GM12872 (cell line): ENCODE measurements around the gene MAOA.

ENCODE experiments used
- CTCF ChIP-seq: IDR thresholded peaks from 3 replicates; pipeline ENCODE4 v1.5.1; 2011; ENCODE audit warnings: low read depth, mild to moderate bottlenecking, low read length, moderate library complexity; ENCODE audit not compliant: insufficient read depth

Gene MAOA

GRCh38 chrX:43734444-43734843, 78.3 kb downstream of the MAOA start:
- no peak for TF ChIP-seq CTCF

GRCh38 chrX:43735534-43735933, 79.4 kb downstream of the MAOA start:
- TF ChIP-seq CTCF: no peak

DNA sequence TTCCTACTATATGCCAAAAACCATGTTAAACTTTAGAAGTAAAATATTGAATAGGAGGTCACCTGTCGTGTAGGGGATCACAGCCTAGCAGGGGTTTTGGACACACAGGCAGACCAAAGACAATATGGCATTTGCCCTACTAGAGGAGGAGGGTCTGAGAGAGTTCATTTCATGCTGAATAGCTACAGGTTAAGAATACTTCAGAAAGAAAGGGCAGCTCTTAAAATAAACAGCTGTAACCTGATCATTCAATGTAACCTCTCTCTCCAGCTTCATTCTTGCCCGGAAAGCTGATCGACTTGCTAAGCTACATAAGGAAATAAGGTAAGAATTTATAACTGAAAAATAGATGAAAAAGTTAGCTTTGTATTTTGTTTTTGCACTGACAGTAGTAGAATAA, 79.9 kb downstream of the MAOA start:
- TF ChIP-seq CTCF: no peak

DNA sequence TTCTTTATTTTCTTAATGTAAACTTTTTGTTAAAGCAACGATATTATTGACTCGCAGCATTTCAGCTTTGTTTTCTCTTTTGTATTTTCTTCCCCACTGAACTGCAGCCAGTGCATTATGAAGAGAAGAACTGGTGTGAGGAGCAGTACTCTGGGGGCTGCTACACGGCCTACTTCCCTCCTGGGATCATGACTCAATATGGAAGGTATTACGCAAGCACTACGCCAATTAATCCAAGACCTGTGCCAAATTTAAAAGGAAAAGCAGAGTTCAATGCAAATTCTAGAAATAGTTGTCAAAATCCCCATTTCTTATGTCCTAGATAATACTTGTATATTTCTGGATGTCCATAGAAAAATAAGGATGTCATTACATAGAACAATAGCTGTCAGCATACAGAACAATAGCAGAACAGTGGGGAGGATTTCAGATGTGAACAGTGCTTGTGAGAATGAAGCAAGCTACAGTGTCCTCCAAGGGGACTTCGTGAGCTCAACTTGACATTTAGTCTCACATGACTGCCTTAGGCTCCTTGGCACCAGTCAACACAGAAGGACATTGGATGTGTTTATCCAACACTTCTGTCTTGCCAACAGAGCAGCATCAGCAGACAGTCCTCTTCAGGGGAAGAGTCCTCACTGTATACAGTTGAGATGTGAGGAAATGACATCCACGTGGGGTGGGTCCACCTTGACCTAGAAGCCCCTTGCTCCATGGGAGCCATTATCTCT, 85.9 kb downstream of the MAOA start:
- no peak for TF ChIP-seq CTCF

DNA sequence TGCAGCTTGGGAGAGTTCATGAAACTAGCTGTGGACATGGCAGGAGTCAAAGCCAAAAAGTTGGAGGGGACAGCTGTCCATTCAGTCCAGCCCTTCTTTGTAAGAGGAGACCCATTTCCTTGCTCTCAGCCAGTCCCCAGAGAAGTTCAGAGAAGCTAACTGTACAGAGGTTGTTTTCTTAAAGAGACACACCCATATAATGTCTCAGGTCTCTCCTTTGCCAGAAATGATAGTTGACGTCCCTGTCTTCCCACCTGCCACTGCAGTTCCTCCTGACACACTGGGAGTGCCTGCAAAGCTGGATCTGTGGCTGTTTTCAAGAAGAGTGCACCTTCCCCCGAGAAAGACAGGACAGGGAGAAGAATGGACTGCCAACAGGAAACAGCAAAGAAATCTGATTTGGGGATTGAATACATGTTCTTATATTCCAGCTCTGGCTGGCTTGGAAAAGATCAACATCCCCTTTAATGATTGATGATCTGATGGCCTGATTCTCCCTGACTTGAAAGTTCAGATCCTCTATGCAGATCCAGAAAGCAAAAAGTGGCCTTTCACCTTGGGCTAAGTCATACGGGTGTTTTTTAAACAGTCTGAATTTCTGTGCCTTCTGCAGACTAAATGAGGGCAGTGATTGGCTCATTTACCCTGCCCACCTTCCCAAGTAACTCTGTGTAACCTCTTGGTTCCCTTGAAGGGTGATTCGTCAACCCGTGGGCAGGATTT, 87.2 kb downstream of the MAOA start:
- no peak for TF ChIP-seq CTCF

DNA sequence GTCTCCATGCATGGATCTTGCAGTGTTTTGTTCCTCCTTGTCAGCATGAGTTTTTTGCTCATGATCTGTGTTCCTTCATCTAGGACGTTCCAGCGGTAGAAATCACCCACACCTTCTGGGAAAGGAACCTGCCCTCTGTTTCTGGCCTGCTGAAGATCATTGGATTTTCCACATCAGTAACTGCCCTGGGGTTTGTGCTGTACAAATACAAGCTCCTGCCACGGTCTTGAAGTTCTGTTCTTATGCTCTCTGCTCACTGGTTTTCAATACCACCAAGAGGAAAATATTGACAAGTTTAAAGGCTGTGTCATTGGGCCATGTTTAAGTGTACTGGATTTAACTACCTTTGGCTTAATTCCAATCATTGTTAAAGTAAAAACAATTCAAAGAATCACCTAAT, 88.2 kb downstream of the MAOA start:
- TF ChIP-seq CTCF: no peak

DNA sequence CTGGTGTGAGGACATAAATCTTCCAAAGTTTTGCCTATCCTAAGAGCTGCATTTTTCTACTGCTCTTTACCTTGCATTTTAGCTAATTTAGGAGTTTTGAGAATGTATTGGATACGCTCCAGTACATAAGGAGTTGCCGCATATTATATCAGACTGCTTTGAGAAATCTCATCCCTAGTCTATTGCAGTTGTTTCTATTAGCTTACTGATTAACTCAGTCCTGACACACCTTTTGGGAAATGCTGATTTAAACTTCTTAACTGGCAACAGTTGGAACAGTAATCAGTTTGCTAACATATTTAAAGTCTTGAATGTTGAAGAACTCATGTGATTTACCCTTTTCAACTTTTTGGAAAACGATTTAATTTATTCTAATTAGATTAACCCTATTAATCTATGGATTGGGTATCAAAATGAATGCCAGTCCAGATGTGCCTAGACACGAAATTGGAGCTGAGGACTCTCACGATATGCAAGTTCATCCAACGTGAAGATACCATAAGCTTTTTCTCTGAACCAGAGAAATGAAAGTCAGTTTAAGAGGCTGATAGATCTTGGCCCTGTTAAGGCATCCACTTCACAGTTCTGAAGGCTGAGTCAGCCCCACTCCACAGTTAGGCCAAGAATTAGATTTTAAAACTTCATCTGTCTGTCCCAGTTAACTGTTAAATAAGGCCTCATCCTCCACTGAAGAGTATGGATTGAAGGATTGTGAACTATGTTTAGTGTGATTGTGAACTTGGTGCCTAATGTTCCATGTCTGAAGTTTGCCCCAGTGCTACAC, 90.0 kb downstream of the MAOA start:
- no peak for TF ChIP-seq CTCF
